ENCODE measurements around the gene THPO.

Gene THPO

GRCh38 chr3:184327171-184327570, 50.8 kb downstream of the THPO start:
- Histone ChIP-seq H3K9me3 (ENCODE audit: control insufficient read depth, insufficient read depth, low read length) (no peaks in the 10 kb centered on the region), H3K27ac (ENCODE audit: low read depth, low read length) (no peak overlapping the region), H3K4me1 (ENCODE audit: control insufficient read depth, low read length) (no peaks in the 10 kb centered on the region), H3K9me2 (replicated peaks; ENCODE audit: control insufficient read depth, low read length) (no peaks in the 10 kb centered on the region), H3K4me2 (ENCODE audit: low read length) (no peak overlapping the region), H3F3A (ENCODE audit: control insufficient read depth, insufficient read depth) (peaks cover 26% of the 10 kb centered on the region), H3K79me2 (ENCODE audit: control insufficient read depth, low read length) (peaks cover 25% of the 10 kb centered on the region), H3K36me3 (ENCODE audit: control insufficient read depth, low read length) (peaks cover 98% of the 10 kb centered on the region), H3K4me3 (ENCODE audit: low read length) (no peak overlapping the region), H3K27me3 (ENCODE audit: control insufficient read depth, low read length) (no peaks in the 10 kb centered on the region), H4K20me1 (ENCODE audit: control insufficient read depth, insufficient read depth, low read depth, low read length) (peaks cover 8% of the 10 kb centered on the region)
- TF ChIP-seq CTCF (IDR thresholded peaks at IDR 0.05; ENCODE audit: low read depth, low read length, poor library complexity, severe bottlenecking) (no peak), EZH2phosphoT487 (IDR thresholded peaks at IDR 0.05; ENCODE audit: borderline replicate concordance, low read length) (no peak)

GRCh38 chr3:184325715-184326369, 52.2 kb downstream of the THPO start:
- peaks cover 9% of the 10 kb centered on the region for H4K20me1 ChIP-seq (ENCODE audit: control insufficient read depth, insufficient read depth, low read depth, low read length)
- peaks cover 98% of the 10 kb centered on the region for H3K36me3 ChIP-seq (ENCODE audit: control insufficient read depth, low read length)
- peaks cover 36% of the 10 kb centered on the region for H3K79me2 ChIP-seq (ENCODE audit: control insufficient read depth, low read length)
- peaks cover 13% of the 10 kb centered on the region; the same call in 1 of the 2 replicates for H3F3A ChIP-seq (ENCODE audit: control insufficient read depth, insufficient read depth)
- H3K4me2 ChIP-seq (ENCODE audit: low read length): no peak overlapping the region
- TF ChIP-seq EZH2phosphoT487 (IDR thresholded peaks at IDR 0.05; ENCODE audit: borderline replicate concordance, low read length): no peak
- TF ChIP-seq CTCF (IDR thresholded peaks at IDR 0.05; ENCODE audit: low read depth, low read length, poor library complexity, severe bottlenecking): no peak
- no peaks in the 10 kb centered on the region for H3K4me1 ChIP-seq (ENCODE audit: control insufficient read depth, low read length)
- H3K27me3 ChIP-seq (ENCODE audit: control insufficient read depth, low read length): no peaks in the 10 kb centered on the region
- H3K27ac ChIP-seq (ENCODE audit: low read depth, low read length): no peak overlapping the region
- H3K9me2 ChIP-seq (replicated peaks; ENCODE audit: control insufficient read depth, low read length): no peaks in the 10 kb centered on the region
- H3K4me3 ChIP-seq (ENCODE audit: low read length): no peak overlapping the region
- H3K9me3 ChIP-seq (ENCODE audit: control insufficient read depth, insufficient read depth, low read length): no peaks in the 10 kb centered on the region

GRCh38 chr3:184325269-184325668, 52.7 kb downstream of the THPO start:
- Histone ChIP-seq H3K27ac (ENCODE audit: low read depth, low read length) (no peak overlapping the region), H3K4me1 (ENCODE audit: control insufficient read depth, low read length) (no peaks in the 10 kb centered on the region), H3K79me2 (ENCODE audit: control insufficient read depth, low read length) (peaks cover 42% of the 10 kb centered on the region), H3K36me3 (ENCODE audit: control insufficient read depth, low read length) (peaks cover 100% of the 10 kb centered on the region), H3F3A (ENCODE audit: control insufficient read depth, insufficient read depth) (peaks cover 11% of the 10 kb centered on the region; the same call in 1 of the 2 replicates), H3K27me3 (ENCODE audit: control insufficient read depth, low read length) (no peaks in the 10 kb centered on the region), H3K4me3 (ENCODE audit: low read length) (no peak overlapping the region), H4K20me1 (ENCODE audit: control insufficient read depth, insufficient read depth, low read depth, low read length) (peaks cover 15% of the 10 kb centered on the region), H3K4me2 (ENCODE audit: low read length) (no peak overlapping the region), H3K9me2 (replicated peaks; ENCODE audit: control insufficient read depth, low read length) (no peaks in the 10 kb centered on the region), H3K9me3 (ENCODE audit: control insufficient read depth, insufficient read depth, low read length) (no peaks in the 10 kb centered on the region)
- TF ChIP-seq EZH2phosphoT487 (IDR thresholded peaks at IDR 0.05; ENCODE audit: borderline replicate concordance, low read length) (no peak), CTCF (IDR thresholded peaks at IDR 0.05; ENCODE audit: low read depth, low read length, poor library complexity, severe bottlenecking) (no peak)

All from DOHH2 (cell line).